ENCODE measurements around the gene MARCHF3.
"Not testable (repeated sequence)": the region's sequence is repeated elsewhere in the genome, so short reads cannot be mapped to it uniquely, and the experiment has no call there.

MARCHF3 gene

GRCh38 chr5:126959188-126959587, 71.2 kb downstream of the MARCHF3 start:
- DNase-seq (ENCODE audit: low read depth in 2 of 3, low spot score in 1 of 3) = no peak

GRCh38 chr5:126956991-126957390, 73.4 kb downstream of the MARCHF3 start:
- no peak for DNase-seq (ENCODE audit: low read depth in 2 of 3, low spot score in 1 of 3)

GRCh38 chr5:126954981-126955380, 75.4 kb downstream of the MARCHF3 start:
- DNase-seq (ENCODE audit: low read depth in 2 of 3, low spot score in 1 of 3) = no peak

DNA sequence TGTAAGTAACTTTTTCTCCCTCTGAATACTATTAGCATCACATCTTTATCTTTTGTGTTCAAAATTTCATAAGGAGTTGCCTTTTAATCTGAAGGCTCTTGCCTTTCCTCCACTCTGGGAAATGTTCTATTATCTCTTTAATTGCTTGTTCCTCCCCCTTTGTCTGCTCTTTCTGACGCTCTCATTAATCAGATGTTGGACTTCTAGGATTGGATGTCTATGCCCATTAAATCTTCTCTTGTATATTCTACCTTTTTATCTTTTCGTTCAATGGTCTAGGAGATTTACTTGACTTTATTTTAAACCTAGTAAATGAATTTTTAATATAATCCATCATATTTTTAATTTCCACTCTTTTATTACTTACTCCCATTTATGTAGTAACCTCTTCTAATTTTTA, 76.7 kb downstream of the MARCHF3 start:
- no peak for DNase-seq (ENCODE audit: low read depth in 2 of 3, low spot score in 1 of 3)

DNA sequence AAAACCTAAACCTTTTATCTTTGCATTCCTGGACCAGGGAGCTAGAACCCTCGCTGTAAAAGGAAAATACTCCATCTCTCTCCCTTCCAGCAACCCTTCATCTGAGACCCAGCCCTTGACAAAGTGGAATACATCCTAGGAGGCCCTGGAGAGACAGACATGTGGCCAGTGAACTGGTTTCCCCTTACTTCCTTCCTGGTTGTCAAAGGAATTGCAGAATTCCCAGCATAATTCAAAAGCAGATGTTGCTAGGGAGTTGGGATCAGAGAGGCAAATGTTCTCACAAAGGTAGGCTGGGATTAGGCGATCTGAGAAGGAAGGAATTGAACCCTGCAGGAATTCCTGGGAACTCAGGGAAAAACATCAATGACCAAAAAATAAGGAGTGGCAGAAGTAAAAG, 80.9 kb downstream of the MARCHF3 start:
- no peak for DNase-seq (ENCODE audit: low read depth in 2 of 3, low spot score in 1 of 3)

- DNase-seq (ENCODE audit: low read depth in 2 of 3, low spot score in 1 of 3) = no peak
Measured at GRCh38 chr5:126948453-126948852, 81.9 kb downstream of the MARCHF3 start.

DNA sequence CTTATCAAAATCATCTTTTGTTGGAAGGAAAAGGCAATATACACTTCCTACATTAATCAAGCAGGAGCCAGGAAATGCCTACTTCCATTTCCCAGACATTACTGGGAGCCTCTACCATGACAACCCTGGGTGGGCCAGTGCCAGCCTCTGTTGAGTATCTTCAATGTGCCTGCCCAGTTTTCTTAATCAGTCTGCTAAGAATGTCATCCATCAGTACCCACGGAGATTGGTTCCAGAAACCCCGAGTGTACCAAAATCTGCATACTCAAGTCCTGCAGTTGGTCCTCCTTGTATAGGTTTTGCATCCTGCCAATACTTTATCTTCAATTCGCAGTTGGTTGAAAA, 82.4 kb downstream of the MARCHF3 start:
- no peak for DNase-seq (ENCODE audit: low read depth in 2 of 3, low spot score in 1 of 3)

GRCh38 chr5:126947146-126948010, 83.0 kb downstream of the MARCHF3 start:
- no peak for DNase-seq (ENCODE audit: low read depth in 2 of 3, low spot score in 1 of 3)

DNA sequence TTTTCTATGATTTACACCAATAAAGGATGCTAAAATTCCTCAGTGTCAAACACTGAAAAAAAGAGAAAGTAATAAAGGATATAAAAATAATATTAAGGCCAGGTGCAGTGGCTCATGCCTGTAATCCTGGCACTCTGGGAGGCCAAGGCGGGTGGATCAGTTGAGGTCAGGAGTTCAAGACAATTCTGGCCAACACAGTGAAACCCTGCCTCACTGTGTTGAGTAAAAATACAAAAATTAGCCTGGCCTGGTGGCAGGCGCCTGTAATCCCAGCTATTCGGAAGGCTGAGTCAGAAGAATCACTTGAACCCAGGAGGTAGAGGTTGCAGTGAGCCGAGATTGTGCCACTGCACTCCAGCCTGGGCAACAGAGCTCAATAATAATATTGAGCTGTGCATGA, 87.5 kb downstream of the MARCHF3 start:
- DNase-seq (ENCODE audit: low read depth in 2 of 3, low spot score in 1 of 3) = not testable (repeated sequence)

DNA sequence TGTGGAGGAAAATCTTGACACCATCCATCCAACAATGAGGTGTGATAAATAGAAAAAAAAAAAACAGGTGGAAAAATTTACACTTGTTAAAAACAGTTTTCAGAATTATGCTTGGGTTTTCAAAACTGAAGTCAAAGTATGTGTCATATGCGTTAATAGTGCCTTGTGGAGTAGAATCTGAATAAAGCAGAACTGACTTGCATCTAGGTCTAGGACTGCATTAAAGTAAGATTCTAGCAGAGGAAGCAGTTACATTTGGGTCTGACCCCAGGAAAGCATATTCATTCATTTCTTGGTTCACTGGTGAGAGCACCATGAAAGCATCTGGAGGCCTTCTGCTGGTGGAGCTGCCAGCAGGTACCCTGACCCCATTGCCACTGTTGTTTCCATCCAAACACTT, 89.0 kb downstream of the MARCHF3 start:
- no peak for DNase-seq (ENCODE audit: low read depth in 2 of 3, low spot score in 1 of 3)

GRCh38 chr5:126939887-126940286, 90.5 kb downstream of the MARCHF3 start:
- DNase-seq (ENCODE audit: low read depth in 2 of 3, low spot score in 1 of 3) = no peak

GRCh38 chr5:126938466-126938865, 91.9 kb downstream of the MARCHF3 start:
- no peak for DNase-seq (ENCODE audit: low read depth in 2 of 3, low spot score in 1 of 3)

DNA sequence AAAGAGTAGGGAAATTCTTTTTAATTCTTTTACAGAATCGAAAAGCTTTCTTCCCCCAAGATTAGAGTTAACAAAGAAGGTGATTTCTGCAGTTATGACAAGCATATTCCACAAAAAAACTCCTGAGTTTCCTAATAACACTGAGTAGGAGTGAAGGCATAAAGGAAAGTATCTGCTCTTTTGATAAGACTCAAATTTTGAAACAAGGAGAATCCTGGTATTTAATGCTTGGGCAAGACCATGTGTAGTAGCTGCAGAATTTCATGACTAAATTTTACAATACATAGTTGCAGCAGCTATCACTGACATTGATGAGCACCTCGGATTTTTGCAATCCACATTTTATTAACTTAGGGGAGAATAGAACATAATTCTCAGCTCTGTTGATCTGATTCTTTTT, 92.6 kb downstream of the MARCHF3 start:
- no peak for DNase-seq (ENCODE audit: low read depth in 2 of 3, low spot score in 1 of 3)

DNA sequence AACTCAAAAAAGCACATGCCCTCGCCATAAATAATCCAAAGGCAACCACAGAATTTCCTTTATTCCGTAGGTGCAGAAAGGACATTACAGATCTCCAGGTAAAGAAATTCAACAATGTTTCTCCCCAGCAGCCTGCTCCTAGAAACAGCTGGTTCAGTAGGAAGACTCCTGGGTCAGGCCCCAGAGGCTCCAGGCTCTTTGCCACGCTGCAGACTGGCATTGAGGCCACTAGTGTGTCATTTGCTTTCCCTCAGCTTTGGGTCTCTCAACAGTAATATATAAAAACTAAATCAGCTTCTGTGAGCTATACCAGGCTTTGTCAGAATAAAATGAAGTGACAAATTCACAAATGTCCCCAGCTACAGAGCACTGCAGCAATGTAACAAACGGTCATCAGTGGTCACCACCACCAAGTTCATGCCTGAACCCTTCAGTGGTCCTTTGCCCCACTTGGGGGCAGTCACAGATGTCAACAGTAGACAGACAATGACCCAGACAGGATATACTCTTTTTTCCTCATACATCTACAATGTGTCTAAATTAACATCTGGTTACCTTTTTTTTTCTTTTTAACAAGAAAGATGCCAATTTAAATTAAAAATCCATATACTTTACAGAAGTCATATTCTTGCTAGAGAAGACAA, 93.5 kb downstream of the MARCHF3 start:
- no peak for DNase-seq (ENCODE audit: low read depth in 2 of 3, low spot score in 1 of 3)

GRCh38 chr5:126931963-126932660, 98.2 kb downstream of the MARCHF3 start:
- DNase-seq (ENCODE audit: low read depth in 2 of 3, low spot score in 1 of 3) = no peak

DNA sequence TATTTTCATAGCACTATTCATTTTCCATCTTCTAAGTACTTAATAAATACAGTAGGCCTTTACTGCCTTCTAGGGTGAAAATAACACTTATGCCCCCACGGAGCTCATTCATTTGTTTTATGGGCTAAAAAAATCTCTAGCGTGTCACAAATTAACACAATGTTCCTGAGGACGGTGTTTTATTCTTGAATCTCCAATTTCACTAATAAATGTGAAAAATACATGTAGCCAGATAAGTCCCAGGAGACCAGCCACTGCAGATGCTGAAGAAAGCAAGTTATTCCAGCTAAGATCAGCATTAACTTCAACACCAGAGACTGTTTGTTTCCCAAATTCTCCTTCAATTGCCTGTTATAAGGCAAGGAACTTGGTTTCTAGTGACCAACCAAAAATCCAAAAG, 102.3 kb downstream of the MARCHF3 start:
- DNase-seq (ENCODE audit: low read depth in 2 of 3, low spot score in 1 of 3) = no peak

DNA sequence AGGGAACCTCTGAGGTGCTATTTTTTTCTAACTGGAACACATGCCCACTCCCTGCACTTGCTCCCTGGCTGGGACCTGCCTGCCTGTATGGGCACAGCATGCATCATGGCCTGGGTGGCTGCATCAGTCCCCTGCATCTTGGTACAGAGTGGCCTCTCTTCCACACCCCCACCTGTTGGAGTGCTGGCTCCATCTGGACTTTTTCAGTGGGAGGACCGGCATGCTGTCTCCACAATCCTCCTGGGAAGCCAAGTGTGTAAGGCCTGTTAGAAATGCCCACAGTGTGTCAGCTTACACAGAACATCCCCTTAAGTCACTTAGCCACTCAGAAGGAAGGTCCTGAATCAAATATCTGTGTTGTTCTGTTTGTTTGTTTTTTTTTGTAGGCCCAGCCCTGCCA, 102.9 kb downstream of the MARCHF3 start:
- DNase-seq (ENCODE audit: low read depth in 2 of 3, low spot score in 1 of 3) = no peak

GRCh38 chr5:126926187-126926586, 104.2 kb downstream of the MARCHF3 start:
- DNase-seq (ENCODE audit: low read depth in 2 of 3, low spot score in 1 of 3) = no peak

DNA sequence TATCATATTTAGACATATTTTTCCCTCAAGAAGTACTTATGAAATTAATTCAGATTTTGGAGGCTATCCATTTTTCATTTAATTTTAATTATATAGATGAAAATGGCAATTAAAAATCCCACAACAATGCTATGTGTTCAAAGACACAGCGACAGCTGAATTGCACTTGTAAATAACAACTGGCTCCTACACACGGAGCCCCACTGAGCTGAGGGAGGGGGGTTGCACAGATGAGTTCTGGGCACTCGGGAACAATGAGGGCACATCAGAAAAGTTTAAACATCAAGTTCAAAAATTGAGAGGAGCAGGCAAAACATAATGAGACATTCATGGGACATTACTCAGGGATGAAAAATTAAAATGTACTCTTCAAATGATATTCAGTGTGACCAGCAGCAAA, 104.9 kb downstream of the MARCHF3 start:
- no peak for DNase-seq (ENCODE audit: low read depth in 2 of 3, low spot score in 1 of 3)

DNA sequence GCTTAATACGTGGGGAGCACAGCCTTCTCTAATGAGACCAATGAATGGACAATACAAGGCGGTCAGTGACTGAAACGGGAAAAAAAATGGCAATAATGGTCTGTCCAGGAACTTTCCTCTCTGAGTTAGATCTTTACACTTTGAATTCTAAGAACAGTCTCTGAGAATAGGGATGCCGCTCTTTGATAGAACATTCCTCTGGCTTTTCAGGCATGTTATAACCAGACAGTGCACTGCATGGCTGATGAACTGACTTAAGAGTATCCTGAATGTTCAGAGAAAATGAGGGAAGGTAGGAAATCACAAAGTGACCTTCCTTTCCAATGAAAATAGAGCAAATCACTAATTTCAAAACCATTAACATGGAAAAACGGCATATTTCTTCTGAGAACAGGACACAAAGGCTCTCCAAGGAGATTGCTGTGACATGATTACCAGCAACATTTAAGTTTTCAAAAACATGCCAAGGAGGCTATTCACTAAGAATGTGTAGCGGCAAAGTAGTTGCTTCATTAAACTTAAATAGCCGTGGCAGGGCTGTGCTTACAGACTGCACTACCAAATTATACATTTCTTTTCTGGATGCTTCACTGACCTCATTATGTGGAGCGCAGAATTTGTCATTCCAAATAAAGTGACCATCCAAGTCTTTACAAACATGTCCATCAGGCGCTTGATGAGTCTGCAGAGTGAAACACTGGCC, 105.9 kb downstream of the MARCHF3 start:
- DNase-seq (ENCODE audit: low read depth in 2 of 3, low spot score in 1 of 3) = no peak

- DNase-seq (ENCODE audit: low read depth in 2 of 3, low spot score in 1 of 3) = no peak
Measured at GRCh38 chr5:126921241-126922091, 108.9 kb downstream of the MARCHF3 start.
